Right lung (tissue), 5 donors: ENCODE measurements around the gene R3HDM1. TPM values are rescaled to one million over a fixed set of nuclear protein-coding genes. Genes with fewer than 3 reads are reported as not detected.
"Not testable (repeated sequence)": the region's sequence is repeated elsewhere in the genome, so short reads cannot be mapped to it uniquely, and the experiment has no call there.

Experiments
- DNase-seq, 2 donors: peaks; one replicate each; pipeline ENCODE4 v3.0.0-alpha.2; 2013
- polyA plus RNA-seq, 5 donors: library from polyadenylated mRNA; unstranded; fragments of 120-200 nt; gene quantifications; one replicate each; pipeline versions ENCODE4 v1.2.1 to v1.2.3, GENCODE V29; 2013; ENCODE audit warnings: inconsistent platforms in 1 of 5, low replicate concordance in 1 of 5; ENCODE audit not compliant: insufficient read length in 5 of 5, insufficient read depth in 1 of 5

The R3HDM1 gene
- polyA plus RNA-seq, 5 donors = 31.2 to 39.2 (median 38.2) TPM

GRCh38 chr2:135638825-135639224 is 107.5 kb downstream of the R3HDM1 start:
- DNase-seq = no peak

DNA sequence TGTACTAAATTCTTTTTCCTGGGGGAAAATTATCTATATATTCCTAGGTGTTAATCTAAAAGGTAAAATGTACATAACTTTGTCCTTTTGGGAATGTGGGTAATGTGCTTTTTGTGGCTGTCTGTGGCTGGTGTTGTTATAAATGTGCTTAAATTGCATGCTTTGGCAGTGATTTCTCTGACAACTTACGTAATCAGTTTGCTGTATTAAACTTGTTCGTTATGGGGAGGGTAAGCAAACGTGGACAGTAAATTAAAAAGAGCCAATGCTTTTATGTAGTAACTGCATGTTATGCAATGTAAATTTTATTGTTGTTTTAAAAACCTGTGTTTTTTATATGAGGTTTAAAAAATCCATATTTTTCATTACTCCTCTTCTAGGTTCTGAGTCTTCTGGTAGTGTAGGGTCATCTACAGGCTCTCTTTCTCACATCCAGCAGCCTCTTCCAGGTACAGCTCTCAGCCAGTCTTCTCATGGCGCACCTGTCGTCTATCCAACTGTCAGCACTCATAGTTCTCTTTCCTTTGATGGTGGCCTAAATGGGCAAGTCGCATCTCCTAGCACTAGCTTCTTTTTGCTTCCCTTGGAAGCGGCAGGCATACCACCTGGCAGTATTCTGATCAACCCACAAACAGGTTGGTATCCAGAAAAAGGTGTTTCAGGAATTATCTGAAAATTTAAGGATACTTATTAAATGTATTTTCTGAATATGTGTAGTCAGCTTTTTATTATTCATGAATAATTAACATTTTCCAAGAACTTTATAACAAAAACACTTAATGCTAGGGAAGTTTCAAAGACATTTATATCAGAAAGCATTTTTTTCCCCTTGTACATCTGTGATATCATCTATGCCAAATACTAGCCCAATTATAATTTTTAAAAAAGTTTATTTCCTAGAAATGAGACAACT is 110.1 kb downstream of the R3HDM1 start:
- no peak for DNase-seq

DNA sequence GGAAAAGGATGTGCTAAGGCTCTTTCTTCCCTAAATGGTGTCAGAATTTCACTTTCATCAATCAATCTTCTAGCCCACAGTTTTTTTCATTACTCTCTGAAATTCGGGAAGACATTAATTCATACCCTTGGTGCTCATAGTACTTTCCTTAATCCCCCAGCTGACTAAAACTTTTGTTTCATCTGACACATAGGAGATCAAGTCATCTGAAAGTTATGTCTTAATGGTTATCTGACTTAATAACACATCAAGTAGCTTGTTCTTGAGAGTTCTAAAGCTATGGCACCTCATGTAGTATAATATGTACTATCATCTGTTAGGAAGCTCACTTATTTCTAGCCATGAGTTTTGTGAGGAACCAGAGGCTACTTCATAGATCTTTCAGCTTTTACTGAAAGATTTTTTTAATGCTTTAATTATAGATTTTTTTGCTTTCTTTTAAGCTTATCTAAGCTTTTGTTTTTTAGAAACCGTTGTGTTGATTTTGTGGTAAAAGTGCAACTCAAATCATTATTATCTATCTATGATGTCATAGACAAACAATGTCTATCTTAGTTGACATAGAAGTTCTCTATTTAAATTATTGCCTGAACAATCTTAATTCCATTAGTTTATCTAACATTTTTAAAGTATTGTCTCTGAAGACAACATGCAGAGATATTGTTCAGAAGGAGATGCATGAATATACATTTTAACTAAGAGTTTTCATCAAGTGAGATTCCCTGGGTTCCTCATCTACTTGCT is 116.7 kb downstream of the R3HDM1 start:
- no peak for DNase-seq

DNA sequence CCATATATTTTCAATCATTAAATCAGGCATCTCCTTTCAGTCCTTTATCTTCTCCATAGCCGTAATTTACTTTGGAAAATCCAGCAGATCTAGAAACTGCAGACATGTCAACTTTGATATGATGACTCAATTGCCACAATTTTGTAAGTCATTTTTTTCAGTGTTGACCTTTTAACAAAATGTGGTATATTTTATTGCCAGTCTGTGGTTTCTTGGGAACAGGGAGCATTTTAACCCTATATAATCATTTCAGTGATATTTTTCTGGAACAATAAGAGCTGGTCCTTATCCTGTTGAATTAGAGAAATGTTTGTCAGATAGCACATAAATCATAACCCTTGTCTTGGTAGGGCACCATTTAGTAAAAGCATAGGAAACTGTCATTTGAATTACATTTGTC is 119.4 kb downstream of the R3HDM1 start:
- no peak for DNase-seq

DNA sequence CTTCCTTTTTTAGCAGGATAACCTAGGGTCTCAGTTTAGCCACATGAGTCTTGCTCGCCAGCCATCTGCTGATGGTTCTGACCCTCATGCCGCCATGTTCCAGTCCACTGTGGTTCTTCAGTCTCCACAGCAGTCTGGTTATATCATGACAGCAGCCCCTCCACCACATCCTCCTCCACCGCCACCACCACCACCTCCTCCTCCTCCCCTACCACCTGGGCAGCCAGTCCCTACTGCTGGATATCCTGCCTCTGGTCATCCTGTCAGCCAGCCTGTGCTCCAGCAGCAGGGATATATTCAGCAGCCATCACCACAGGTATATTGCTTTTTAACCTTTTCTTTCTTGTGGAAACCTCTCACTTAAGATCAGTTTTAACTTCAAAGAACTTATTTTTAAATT is 120.4 kb downstream of the R3HDM1 start:
- no peak for DNase-seq

DNA sequence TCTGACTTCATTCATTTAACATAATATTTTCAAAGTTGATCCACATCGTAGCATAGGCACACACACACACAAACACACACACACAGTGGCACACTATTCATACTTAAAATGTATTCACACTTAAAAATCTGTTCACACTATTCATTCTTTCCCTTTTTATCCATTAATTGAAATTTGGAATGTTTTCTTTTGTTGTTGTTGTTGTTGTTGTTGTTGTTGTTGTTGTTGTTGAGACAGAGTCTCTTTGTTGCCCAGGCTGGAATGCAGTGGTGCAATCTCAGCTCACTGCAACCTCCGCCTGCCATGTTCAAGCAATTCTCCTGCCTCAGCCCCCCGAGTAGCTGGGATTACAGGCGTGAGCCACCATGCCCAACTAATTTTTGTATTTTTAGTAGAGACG is 123.0 kb downstream of the R3HDM1 start:
- not testable (repeated sequence) for DNase-seq

- DNase-seq = no peak
Observed at GRCh38 chr2:135657806-135658582, 126.7 kb downstream of the R3HDM1 start.

GRCh38 chr2:135662088-135662487 is 130.8 kb downstream of the R3HDM1 start:
- no peak for DNase-seq

GRCh38 chr2:135663148-135663700 is 131.9 kb downstream of the R3HDM1 start:
- no peak for DNase-seq

- no peak for DNase-seq
Observed at GRCh38 chr2:135664623-135665068, 133.4 kb downstream of the R3HDM1 start.

DNA sequence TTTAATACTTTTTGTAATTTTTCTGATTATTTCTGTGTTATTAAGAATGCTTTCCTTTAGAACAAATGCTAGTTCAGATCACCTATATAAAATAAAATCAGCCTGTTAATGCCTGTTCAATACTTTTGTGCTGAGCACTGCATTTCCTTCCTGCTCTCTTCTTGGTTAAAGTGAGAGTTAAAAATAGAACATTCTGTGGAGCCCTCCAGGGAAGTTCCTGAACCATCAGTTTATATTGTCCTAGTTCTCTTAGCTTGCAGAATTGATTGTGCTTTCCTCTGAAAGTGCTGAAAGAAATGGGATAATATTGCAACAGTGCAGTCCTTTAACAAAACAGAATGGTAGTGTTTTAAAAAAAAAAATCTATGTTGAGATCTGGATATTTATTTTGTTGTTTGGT is 135.8 kb downstream of the R3HDM1 start:
- no peak for DNase-seq

- no peak for DNase-seq
Observed at GRCh38 chr2:135674453-135674852, 143.2 kb downstream of the R3HDM1 start.

DNA sequence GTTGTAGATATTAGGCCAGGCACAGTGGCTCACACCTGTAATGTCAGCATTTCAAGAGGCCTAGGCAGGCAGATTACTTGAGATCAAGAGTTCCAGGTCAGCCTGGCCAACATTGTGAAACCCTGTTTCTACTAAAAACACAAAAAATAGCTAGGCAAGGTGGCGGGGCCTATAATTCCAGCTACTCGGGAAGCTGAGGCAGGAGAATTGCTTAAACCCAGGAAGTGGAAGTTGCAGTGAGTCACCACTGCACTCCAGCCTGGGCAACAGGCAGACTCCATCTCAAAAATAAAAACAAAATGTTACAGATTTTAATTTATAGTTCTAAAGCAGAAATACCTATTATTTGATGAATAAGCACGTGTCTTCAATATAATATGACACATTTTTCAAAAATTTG is 144.7 kb downstream of the R3HDM1 start:
- no peak for DNase-seq

DNA sequence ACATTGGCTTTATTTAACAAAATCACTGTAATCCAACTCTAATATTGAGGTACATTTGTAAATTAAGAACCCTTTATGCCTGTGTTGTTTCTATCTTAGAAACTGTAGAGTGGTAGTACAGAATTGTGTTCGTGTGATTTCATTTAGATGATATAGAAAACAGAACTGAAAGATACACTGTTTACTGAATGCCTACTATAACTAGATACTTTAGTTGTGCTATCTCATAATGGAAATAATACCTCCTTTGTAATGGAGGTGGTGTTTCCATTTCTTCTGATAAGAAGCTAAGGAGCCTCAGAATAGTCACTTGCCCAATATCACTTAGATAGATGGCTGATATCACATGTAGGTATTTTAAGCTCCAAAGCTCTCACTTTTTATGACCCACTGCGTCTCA is 147.8 kb downstream of the R3HDM1 start:
- no peak for DNase-seq

- no peak for DNase-seq
Observed at GRCh38 chr2:135685361-135685760, 154.1 kb downstream of the R3HDM1 start.

- DNase-seq = no peak
Observed at GRCh38 chr2:135688978-135689377, 157.7 kb downstream of the R3HDM1 start.

- no peak for DNase-seq
Observed at GRCh38 chr2:135689679-135690078, 158.4 kb downstream of the R3HDM1 start.

DNA sequence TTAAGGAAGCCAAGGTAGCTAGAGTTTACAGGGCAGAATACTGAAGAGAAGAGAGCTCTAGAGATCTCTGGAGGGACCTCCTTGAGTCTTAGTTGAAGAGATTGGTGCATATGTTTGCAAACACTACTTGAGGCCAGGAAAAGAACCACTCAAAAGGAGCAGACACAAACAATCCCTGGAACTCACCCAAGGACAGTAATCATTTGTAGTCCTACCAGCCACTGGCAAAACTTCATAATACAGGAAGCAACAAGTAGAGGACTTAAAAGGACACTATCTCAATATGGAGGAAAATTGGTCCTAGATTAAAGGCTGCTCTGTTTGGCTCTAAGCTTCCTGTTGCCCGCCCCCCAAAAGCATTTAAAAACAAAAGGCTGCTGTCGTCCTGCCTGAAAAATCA is 163.4 kb downstream of the R3HDM1 start:
- DNase-seq = peak; percentile 12 to 13

GRCh38 chr2:135698838-135699237 is 167.6 kb downstream of the R3HDM1 start:
- DNase-seq = no peak

GRCh38 chr2:135701442-135701841 is 170.2 kb downstream of the R3HDM1 start:
- no peak for DNase-seq

DNA sequence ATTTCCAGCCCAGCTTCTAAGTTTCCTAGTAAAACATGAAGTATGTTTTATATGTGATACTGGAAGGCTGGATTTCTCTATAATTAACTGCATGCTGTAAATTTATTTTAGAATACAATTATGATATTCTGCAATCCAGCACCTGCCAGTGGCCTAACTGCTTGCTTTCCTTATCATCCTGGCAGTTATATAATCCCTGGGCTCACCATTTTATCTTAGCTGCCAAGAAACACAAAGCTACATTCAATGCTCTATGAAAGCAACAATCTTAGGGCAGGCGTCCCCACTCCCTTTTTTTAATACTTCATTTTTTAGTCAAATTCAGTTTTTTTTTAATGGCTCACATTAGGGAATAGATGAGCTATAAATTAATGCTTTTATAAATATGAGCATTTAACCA is 172.0 kb downstream of the R3HDM1 start:
- no peak for DNase-seq

GRCh38 chr2:135704075-135704474 is 172.8 kb downstream of the R3HDM1 start:
- DNase-seq = not testable (repeated sequence)
